LNCaP clone FGC (cell line): Measurements from ENCODE around the gene INPP4B.

Source experiments
- DNase-seq: peaks from one replicate; pipeline ENCODE4 v3.0.0-alpha.2; 2011; ENCODE audit warnings: low read depth
- H3K4me3 ChIP-seq: 2 replicates; pipeline ENCODE4 v1.5.1; 2011; ENCODE audit warnings: mild to moderate bottlenecking, low read depth, low read length, control low read depth
- TF ChIP-seq, protein P1 (sequence below): IDR thresholded peaks from 2 replicates; pipeline ENCODE4 v1.5.1; 2012; ENCODE audit warnings: mild to moderate bottlenecking; ENCODE audit not compliant: control insufficient read depth, insufficient read depth; ENCODE audit errors: extremely low read depth

INPP4B gene

DNA sequence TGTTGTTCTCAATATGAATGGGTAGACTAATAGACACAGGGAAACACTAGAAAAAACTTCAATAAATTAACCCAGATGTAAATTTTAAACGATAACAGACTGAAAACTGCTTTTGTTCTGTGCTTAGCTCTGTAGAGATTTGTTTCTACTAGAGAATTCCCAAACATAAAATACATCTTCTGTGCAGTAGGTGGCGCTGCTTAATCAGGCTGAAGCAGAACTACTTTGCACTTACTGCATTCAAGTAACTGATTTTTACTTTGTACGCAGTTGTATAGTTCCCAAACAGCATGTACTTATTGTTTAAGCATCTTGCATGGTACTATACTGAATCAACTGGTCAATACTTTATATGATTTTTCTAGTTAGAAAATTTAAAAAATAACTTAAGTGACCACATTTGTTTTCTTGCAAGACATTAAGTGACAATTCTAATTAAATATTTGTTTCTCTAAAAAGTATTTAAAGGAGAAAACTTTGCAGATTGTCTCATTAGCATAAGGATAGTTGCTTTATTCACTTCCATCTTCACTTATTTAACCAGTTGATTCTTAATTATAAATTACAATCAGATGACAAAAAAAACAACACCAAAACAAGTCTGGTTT is 719.1 kb downstream of the INPP4B start:
- TF ChIP-seq, protein P1, sequence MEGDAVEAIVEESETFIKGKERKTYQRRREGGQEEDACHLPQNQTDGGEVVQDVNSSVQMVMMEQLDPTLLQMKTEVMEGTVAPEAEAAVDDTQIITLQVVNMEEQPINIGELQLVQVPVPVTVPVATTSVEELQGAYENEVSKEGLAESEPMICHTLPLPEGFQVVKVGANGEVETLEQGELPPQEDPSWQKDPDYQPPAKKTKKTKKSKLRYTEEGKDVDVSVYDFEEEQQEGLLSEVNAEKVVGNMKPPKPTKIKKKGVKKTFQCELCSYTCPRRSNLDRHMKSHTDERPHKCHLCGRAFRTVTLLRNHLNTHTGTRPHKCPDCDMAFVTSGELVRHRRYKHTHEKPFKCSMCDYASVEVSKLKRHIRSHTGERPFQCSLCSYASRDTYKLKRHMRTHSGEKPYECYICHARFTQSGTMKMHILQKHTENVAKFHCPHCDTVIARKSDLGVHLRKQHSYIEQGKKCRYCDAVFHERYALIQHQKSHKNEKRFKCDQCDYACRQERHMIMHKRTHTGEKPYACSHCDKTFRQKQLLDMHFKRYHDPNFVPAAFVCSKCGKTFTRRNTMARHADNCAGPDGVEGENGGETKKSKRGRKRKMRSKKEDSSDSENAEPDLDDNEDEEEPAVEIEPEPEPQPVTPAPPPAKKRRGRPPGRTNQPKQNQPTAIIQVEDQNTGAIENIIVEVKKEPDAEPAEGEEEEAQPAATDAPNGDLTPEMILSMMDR: peak; percentile 78
- DNase-seq: peak; percentile 42
- H3K4me3 ChIP-seq: no peak overlapping the region

DNA sequence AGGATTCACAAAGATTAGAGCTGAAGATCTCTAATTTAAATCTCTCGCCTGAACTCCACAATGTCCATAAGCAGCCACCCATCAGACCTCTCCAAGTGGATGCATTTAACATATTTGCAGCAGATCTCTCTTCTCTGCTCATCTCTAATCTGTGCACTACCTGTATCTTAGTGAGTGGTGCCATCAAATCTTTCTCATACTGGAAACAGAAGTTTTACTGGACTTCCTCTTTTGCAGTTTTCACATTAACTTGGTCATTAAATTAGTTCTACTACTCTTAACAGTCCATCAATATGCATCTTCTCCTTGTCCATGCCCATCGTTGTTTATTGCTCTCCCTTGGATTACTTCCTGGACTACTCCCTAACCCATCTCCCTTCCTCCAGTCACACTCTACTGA is 721.2 kb downstream of the INPP4B start:
- no peak for DNase-seq
- TF ChIP-seq, protein P1: no peak

DNA sequence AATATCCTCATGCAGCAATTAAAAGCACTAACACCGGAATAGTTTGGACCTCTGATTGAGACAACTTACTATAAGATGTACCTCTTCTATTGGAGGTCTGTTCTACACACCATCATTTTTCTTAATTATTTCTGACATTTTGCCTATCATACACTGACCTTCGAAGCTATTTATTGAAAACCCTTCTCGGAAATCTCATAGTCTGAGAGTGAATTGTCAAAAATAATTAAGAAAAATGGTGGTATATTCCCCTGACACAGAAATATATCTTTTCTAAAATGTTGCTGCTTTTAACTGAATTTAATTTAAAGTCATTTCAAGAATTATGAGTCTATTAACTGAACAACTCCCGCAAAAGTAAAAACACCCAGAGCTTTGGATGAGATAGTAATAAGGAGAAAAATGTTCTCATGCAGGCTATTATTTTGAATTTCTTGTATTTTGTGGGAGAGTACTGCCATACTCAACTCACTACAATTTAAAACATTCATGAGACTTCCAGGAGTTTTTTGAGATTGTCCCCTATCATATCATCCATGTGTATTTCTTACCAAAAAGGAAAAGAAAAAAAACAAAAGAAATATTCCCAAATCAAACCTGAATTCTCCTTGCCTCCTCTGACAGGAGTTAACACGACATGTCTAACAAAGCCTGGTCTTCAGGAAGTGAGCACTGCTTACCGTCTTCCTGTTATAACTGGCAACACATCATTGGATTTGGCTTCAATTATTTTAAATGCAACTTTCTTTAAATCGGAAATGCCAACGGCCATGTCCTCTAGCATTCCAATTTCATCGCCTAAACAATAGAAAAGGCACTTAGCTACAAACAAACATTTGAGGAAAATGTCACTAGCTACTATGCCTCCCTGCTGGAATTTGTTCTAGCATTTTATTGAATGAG is 724.4 kb downstream of the INPP4B start:
- H3K4me3 ChIP-seq: no peak overlapping the region
- DNase-seq: no peak
- TF ChIP-seq, protein P1: no peak

More for the DNA sequence above, 721.2 kb downstream of the INPP4B start:
- H3K4me3 ChIP-seq: no peak overlapping the region

DNA sequence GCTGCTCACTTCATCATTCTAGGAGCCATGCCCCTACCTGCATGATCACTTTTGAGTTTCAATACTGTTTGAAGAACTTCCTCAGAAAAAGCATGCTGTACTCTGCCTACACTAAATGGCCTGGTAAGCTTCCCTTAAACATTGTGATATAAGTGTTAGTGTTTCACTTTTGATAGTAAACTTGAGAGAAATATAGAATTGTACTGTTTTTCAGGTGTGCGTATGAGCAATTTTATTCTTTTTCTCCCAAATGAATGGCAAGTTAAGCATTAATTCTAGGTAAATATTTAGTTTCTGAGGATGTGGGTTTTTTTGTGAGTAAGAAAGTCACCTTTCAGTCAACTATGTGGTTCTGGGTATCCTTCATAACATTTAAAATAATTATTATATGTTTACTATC is 725.2 kb downstream of the INPP4B start:
- H3K4me3 ChIP-seq: no peak overlapping the region
- DNase-seq: no peak
- TF ChIP-seq, protein P1: no peak

DNA sequence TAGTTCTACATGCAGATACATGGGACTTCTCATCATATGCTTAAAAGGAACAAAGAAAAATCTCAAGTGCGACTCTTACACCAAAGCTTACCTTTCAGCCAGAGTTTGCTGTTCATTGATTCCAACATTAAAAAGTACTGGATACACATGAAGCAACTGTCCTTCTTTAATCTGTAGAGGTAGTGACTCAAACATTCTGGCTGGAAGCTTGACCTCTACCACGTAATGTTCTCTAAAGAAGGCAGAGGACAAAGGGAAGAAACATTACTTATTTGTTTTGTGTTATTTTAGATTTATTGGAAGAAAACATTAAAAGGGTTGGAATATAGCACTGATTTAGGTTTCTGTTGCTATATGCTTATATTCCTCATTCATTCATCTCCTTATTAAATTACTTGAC is 733.6 kb downstream of the INPP4B start:
- no peak overlapping the region for H3K4me3 ChIP-seq
- DNase-seq: no peak
- TF ChIP-seq, protein P1: no peak

DNA sequence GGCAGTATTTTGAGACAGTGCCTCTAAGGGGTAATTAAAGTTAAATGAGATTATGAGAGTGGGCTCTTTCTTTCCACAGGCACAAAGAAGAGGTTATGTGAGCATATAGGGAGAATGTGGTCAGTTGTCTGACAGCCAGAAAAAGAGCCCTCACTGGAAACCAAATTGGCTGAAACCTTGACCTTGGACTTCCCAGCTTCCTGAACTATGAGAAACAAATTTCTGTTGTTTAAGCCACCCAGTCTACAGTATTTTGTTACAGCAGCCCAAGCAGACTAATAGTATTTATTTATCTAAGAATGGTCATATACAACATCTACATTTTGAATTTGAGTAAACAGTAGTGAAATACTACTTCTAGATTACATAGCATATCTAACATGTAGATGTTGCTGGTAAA is 736.0 kb downstream of the INPP4B start:
- TF ChIP-seq, protein P1: no peak
- no peak overlapping the region for H3K4me3 ChIP-seq
- no peak for DNase-seq
